Measurements from ENCODE around the gene PARVB. TPM values are rescaled to one million over a fixed set of nuclear protein-coding genes. Genes with fewer than 3 reads are reported as not detected.

PARVB gene
- total RNA-seq, 1 donor from 2014 or later: 4.4 TPM

GRCh38 chr22:44161673-44162072, 137.6 kb downstream of the PARVB start:
- no peaks in the 10 kb centered on the region for H3K9me3 Mint-ChIP-seq (ENCODE audit: unreplicated experiment)
- DNase-seq (ENCODE audit: extremely low spot score, unreplicated experiment): no peak
- no peak overlapping the region for H3K27ac Mint-ChIP-seq (ENCODE audit: unreplicated experiment)
- no peaks in the 10 kb centered on the region for H3K27me3 Mint-ChIP-seq (ENCODE audit: unreplicated experiment)
- no peaks in the 10 kb centered on the region for H3K4me1 Mint-ChIP-seq (ENCODE audit: unreplicated experiment)
- H3K4me3 Mint-ChIP-seq (ENCODE audit: unreplicated experiment): no peak overlapping the region
- TF ChIP-seq, protein P1, sequence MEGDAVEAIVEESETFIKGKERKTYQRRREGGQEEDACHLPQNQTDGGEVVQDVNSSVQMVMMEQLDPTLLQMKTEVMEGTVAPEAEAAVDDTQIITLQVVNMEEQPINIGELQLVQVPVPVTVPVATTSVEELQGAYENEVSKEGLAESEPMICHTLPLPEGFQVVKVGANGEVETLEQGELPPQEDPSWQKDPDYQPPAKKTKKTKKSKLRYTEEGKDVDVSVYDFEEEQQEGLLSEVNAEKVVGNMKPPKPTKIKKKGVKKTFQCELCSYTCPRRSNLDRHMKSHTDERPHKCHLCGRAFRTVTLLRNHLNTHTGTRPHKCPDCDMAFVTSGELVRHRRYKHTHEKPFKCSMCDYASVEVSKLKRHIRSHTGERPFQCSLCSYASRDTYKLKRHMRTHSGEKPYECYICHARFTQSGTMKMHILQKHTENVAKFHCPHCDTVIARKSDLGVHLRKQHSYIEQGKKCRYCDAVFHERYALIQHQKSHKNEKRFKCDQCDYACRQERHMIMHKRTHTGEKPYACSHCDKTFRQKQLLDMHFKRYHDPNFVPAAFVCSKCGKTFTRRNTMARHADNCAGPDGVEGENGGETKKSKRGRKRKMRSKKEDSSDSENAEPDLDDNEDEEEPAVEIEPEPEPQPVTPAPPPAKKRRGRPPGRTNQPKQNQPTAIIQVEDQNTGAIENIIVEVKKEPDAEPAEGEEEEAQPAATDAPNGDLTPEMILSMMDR (IDR thresholded peaks at IDR 0.05): no peak
- no peaks in the 10 kb centered on the region for H3K36me3 Mint-ChIP-seq (ENCODE audit: unreplicated experiment)

GRCh38 chr22:44162960-44163359, 138.9 kb downstream of the PARVB start:
- H3K27ac Mint-ChIP-seq (ENCODE audit: unreplicated experiment): no peak overlapping the region
- no peaks in the 10 kb centered on the region for H3K4me1 Mint-ChIP-seq (ENCODE audit: unreplicated experiment)
- DNase-seq (ENCODE audit: extremely low spot score, unreplicated experiment): no peak
- H3K4me3 Mint-ChIP-seq (ENCODE audit: unreplicated experiment): no peak overlapping the region
- TF ChIP-seq, protein P1 (IDR thresholded peaks at IDR 0.05): no peak
- H3K9me3 Mint-ChIP-seq (ENCODE audit: unreplicated experiment): no peaks in the 10 kb centered on the region
- no peaks in the 10 kb centered on the region for H3K36me3 Mint-ChIP-seq (ENCODE audit: unreplicated experiment)
- no peaks in the 10 kb centered on the region for H3K27me3 Mint-ChIP-seq (ENCODE audit: unreplicated experiment)

DNA sequence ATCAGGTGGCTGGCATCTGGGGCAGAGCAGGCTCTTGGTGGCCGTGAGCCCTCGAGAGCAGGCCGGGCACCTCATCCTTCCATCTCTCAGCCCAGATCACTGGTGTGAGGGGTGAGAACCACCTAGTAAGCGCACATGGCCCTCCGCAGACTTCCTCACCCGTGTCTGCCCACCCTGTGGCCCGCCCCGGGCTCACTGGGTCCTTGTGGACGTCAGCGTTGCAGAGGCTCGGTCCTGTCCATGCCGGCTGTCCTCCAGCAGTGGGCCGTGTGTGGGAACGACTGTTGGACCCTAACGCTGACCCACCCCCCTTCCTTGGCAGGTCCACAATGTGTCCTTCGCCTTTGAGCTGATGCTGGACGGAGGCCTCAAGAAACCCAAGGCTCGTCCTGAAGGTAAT, 139.4 kb downstream of the PARVB start:
- no peaks in the 10 kb centered on the region for H3K36me3 Mint-ChIP-seq (ENCODE audit: unreplicated experiment)
- no peak for DNase-seq (ENCODE audit: extremely low spot score, unreplicated experiment)

GRCh38 chr22:44164031-44164430, 139.9 kb downstream of the PARVB start:
- no peak overlapping the region for H3K4me3 Mint-ChIP-seq (ENCODE audit: unreplicated experiment)
- no peak overlapping the region for H3K27ac Mint-ChIP-seq (ENCODE audit: unreplicated experiment)
- TF ChIP-seq, protein P1 (IDR thresholded peaks at IDR 0.05): no peak

More for the DNA sequence above, 139.4 kb downstream of the PARVB start:
- no peak overlapping the region for H3K27ac Mint-ChIP-seq (ENCODE audit: unreplicated experiment)
- H3K9me3 Mint-ChIP-seq (ENCODE audit: unreplicated experiment): no peaks in the 10 kb centered on the region
- TF ChIP-seq, protein P1 (IDR thresholded peaks at IDR 0.05): no peak
- H3K4me3 Mint-ChIP-seq (ENCODE audit: unreplicated experiment): no peak overlapping the region
- H3K27me3 Mint-ChIP-seq (ENCODE audit: unreplicated experiment): no peaks in the 10 kb centered on the region
- H3K4me1 Mint-ChIP-seq (ENCODE audit: unreplicated experiment): no peaks in the 10 kb centered on the region

DNA sequence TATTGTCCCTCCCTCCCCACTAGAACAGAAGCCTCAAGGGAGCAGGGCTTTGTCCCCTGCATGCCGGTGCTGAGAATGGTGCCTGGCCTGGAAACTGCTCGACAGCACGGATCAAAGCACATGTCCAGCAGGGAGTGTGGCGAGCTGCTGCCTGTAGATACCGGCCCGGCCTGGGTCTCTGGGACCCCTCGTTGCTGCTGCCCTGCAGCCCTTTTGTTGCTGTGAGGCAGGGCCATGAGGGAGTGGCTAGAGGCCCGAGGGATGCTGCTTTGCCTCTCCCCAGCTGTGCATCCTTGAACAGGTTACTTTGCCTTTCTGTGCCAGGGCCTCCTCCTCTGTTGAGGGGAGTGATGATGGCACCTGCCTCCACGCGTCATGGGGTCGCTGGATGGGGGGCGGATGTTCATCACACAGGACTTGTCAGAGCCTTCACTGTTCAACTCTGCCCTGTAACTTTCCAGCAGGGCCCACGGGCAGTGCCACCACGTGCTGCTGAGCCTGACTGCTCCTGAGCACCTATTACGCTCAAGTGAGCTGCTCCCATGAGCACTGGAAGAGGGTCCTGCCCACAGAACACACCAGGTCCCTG, 141.3 kb downstream of the PARVB start:
- Mint-ChIP-seq H3K9me3 (ENCODE audit: unreplicated experiment) (no peaks in the 10 kb centered on the region), H3K4me3 (ENCODE audit: unreplicated experiment) (no peak overlapping the region), H3K4me1 (ENCODE audit: unreplicated experiment) (no peaks in the 10 kb centered on the region), H3K36me3 (ENCODE audit: unreplicated experiment) (no peaks in the 10 kb centered on the region), H3K27me3 (ENCODE audit: unreplicated experiment) (no peaks in the 10 kb centered on the region), H3K27ac (ENCODE audit: unreplicated experiment) (no peak overlapping the region)
- no peak for DNase-seq (ENCODE audit: extremely low spot score, unreplicated experiment)
- TF ChIP-seq, protein P1 (IDR thresholded peaks at IDR 0.05): no peak

More at GRCh38 chr22:44164031-44164430, 139.9 kb downstream of the PARVB start:
- Mint-ChIP-seq H3K4me1 (ENCODE audit: unreplicated experiment) (no peaks in the 10 kb centered on the region), H3K27me3 (ENCODE audit: unreplicated experiment) (no peaks in the 10 kb centered on the region), H3K9me3 (ENCODE audit: unreplicated experiment) (no peaks in the 10 kb centered on the region), H3K36me3 (ENCODE audit: unreplicated experiment) (no peaks in the 10 kb centered on the region)
- DNase-seq (ENCODE audit: extremely low spot score, unreplicated experiment): no peak
